B cell (primary cell): Measurements from ENCODE around the gene CDY1.
"Not testable (repeated sequence)": the region's sequence is repeated elsewhere in the genome, so short reads cannot be mapped to it uniquely, and the experiment has no call there.

Source experiments
- CTCF ChIP-seq: fragments of 200-600 bp; IDR thresholded peaks from one replicate; pipeline ENCODE4 v1.8.0; 2022; ENCODE audit warnings: antibody characterized with exemption, mild to moderate bottlenecking
- EZH2 ChIP-seq: IDR thresholded peaks from 2 replicates; pipeline ENCODE4 v1.6.1; 2012; ENCODE audit warnings: borderline replicate concordance, low read depth, mild to moderate bottlenecking, moderate library complexity, low read length; ENCODE audit not compliant: insufficient read depth, poor library complexity, severe bottlenecking

GRCh38 chrY:25621817-25622216 lies at the start of gene CDY1:
- not testable (repeated sequence) for TF ChIP-seq CTCF, EZH2
